HepG2 (cell line): ENCODE measurements around the gene BPIFB2. TPM values are rescaled to one million over a fixed set of nuclear protein-coding genes. Genes with fewer than 3 reads are reported as not detected.

Experiments used
- ATF1 ChIP-seq: IDR thresholded peaks from 2 replicates; pipeline ENCODE4 v1.6.1; 2016; ENCODE audit warnings: mild to moderate bottlenecking, control low read depth
- BRCA1 ChIP-seq: sonication (generic); formaldehyde crosslinking; IDR thresholded peaks from 2 replicates; pipeline ENCODE4 v1.4.0; 2020; ENCODE audit warnings: missing genetic modification reagents
- CREB1 ChIP-seq, 2 experiments: fragments of 450-650 bp in 1 of 2; IDR thresholded peaks; 2 replicates each; pipeline ENCODE4 v1.6.1; 2016 to 2017; ENCODE audit warnings: control low read depth in 1 of 2, mild to moderate bottlenecking in 1 of 2, missing compliant biosample characterization in 1 of 2, missing genetic modification characterization in 1 of 2
- ERF ChIP-seq: IDR thresholded peaks from 2 replicates; pipeline ENCODE4 v1.6.1; 2018; ENCODE audit warnings: missing biosample characterization, missing genetic modification reagents
- FOSL2 ChIP-seq: sonication (generic); formaldehyde crosslinking; IDR thresholded peaks from 2 replicates; pipeline ENCODE4 v1.4.0; 2020; ENCODE audit warnings: missing genetic modification reagents
- GLI4 ChIP-seq: sonication (generic); formaldehyde crosslinking; IDR thresholded peaks from 2 replicates; pipeline ENCODE4 v1.5.1; 2020; ENCODE audit warnings: missing genetic modification reagents, mild to moderate bottlenecking, moderate library complexity, borderline replicate concordance
- IKZF1 ChIP-seq: fragments of 450-650 bp; IDR thresholded peaks from 2 replicates; pipeline ENCODE4 v1.7.1; 2016
- ISX ChIP-seq: sonication (generic); formaldehyde crosslinking; conservative IDR thresholded peaks from 2 replicates; pipeline ENCODE4 v1.5.0; 2020; ENCODE audit warnings: missing genetic modification reagents
- JARID2 ChIP-seq: sonication (generic); formaldehyde crosslinking; IDR thresholded peaks from 2 replicates; pipeline ENCODE4 v1.8.1; 2023; ENCODE audit warnings: missing genetic modification reagents, inconsistent platforms; ENCODE audit not compliant: insufficient replicate concordance
- MED8 ChIP-seq: sonication (generic); formaldehyde crosslinking; IDR thresholded peaks from 2 replicates; pipeline ENCODE4 v1.8.1; 2023; ENCODE audit warnings: mild to moderate bottlenecking, missing genetic modification reagents; ENCODE audit not compliant: insufficient replicate concordance
- MIER2 ChIP-seq: IDR thresholded peaks from 2 replicates; pipeline ENCODE4 v1.6.1; 2016; ENCODE audit warnings: missing biosample characterization, missing genetic modification reagents
- NCOA1 ChIP-seq: sonication (generic); formaldehyde crosslinking; IDR thresholded peaks from 2 replicates; pipeline ENCODE4 v1.9.0; 2021; ENCODE audit warnings: missing genetic modification reagents
- NFE2L1 ChIP-seq: sonication (generic); formaldehyde crosslinking; IDR thresholded peaks from 2 replicates; pipeline ENCODE4 v1.4.0; 2020; ENCODE audit warnings: missing genetic modification reagents, mild to moderate bottlenecking, borderline replicate concordance
- NFRKB ChIP-seq: fragments of 450-650 bp; IDR thresholded peaks from 2 replicates; pipeline ENCODE4 v1.6.1; 2017
- PAX8 ChIP-seq: sonication (generic); formaldehyde crosslinking; IDR thresholded peaks from 2 replicates; pipeline ENCODE4 v1.8.0; 2022; ENCODE audit warnings: mild to moderate bottlenecking, missing genetic modification reagents, borderline replicate concordance
- PHB2 ChIP-seq: fragments of 450-650 bp; IDR thresholded peaks from 2 replicates; pipeline ENCODE4 v1.6.1; 2018; ENCODE audit not compliant: partially characterized antibody
- RARG ChIP-seq: sonication (generic); formaldehyde crosslinking; IDR thresholded peaks from 2 replicates; pipeline ENCODE4 v1.4.0; 2020; ENCODE audit warnings: low read depth, mild to moderate bottlenecking, missing genetic modification reagents
- RFX3 ChIP-seq: IDR thresholded peaks from 2 replicates; pipeline ENCODE4 v1.6.1; 2016; ENCODE audit warnings: missing biosample characterization, missing genetic modification reagents
- RFXAP ChIP-seq: sonication (generic); formaldehyde crosslinking; IDR thresholded peaks from 2 replicates; pipeline ENCODE4 v1.4.0; 2020; ENCODE audit warnings: missing genetic modification reagents, borderline replicate concordance
- SAFB2 ChIP-seq: sonication (generic); formaldehyde crosslinking; IDR thresholded peaks from 2 replicates; pipeline ENCODE4 v1.5.1; 2020; ENCODE audit warnings: missing genetic modification reagents, low read depth, mild to moderate bottlenecking, borderline replicate concordance
- SETDB1 ChIP-seq: sonication (generic); formaldehyde crosslinking; IDR thresholded peaks from 2 replicates; pipeline ENCODE4 v1.5.1; 2020; ENCODE audit warnings: missing genetic modification reagents, mild to moderate bottlenecking, borderline replicate concordance
- TCF12 ChIP-seq, 2 experiments: fragments of 450-650 bp in 1 of 2; sonication (generic) in 1 of 2; formaldehyde crosslinking in 1 of 2; IDR thresholded peaks; 2 replicates each; pipeline versions ENCODE4 v1.6.1 to v1.8.0; 2017 to 2022; ENCODE audit warnings: antibody characterized with exemption in 1 of 2, mild to moderate bottlenecking in 1 of 2, missing genetic modification reagents in 1 of 2, moderate library complexity in 1 of 2
- U2AF1 ChIP-seq: fragments of 200-400 bp; formaldehyde crosslinking; optimal IDR thresholded peaks from 2 replicates; pipeline ENCODE3; 2017; ENCODE audit warnings: mild to moderate bottlenecking, low read depth, low read length
- U2AF2 ChIP-seq: fragments of 200-400 bp; formaldehyde crosslinking; IDR thresholded peaks from 2 replicates; pipeline ENCODE4 v1.6.1; 2017; ENCODE audit warnings: low read depth, mild to moderate bottlenecking, low read length
- YY1 ChIP-seq: IDR thresholded peaks from 2 replicates; pipeline ENCODE4 v1.6.1; 2011; ENCODE audit warnings: low read length, low read depth, moderate library complexity, mild to moderate bottlenecking; ENCODE audit not compliant: insufficient read depth, insufficient replicate concordance
- ZC3H4 ChIP-seq: sonication (generic); formaldehyde crosslinking; IDR thresholded peaks from 2 replicates; pipeline ENCODE4 v1.4.0; 2020; ENCODE audit warnings: missing genetic modification reagents, borderline replicate concordance
- ZNF180 ChIP-seq: sonication (generic); formaldehyde crosslinking; IDR thresholded peaks from 2 replicates; pipeline ENCODE4 v1.4.0; 2020; ENCODE audit warnings: low read depth, missing genetic modification reagents, borderline replicate concordance
- ZNF724P ChIP-seq: sonication (generic); formaldehyde crosslinking; IDR thresholded peaks from 2 replicates; pipeline ENCODE4 v1.8.0; 2022; ENCODE audit warnings: missing genetic modification reagents, borderline replicate concordance
- ZNF747 ChIP-seq: sonication (generic); formaldehyde crosslinking; IDR thresholded peaks from 2 replicates; pipeline ENCODE4 v1.8.1; 2023; ENCODE audit warnings: missing genetic modification reagents, mild to moderate bottlenecking, borderline replicate concordance
- polyA plus RNA-seq, 8 experiments: library from polyadenylated mRNA; depleted of rRNA in 3 of 8; stranded (reverse) in 7 of 8; unstranded in 1 of 8; fragments of >200 nt; fragmentation: Illumina TruSeq in 4 of 8; extraction: Trizol in 4 of 8; gene quantifications; 2 replicates each; pipeline versions ENCODE4 v1.2.1 to v1.2.3, GENCODE V29; 2011 to 2016; ENCODE audit warnings: low read depth in 4 of 8, missing spikeins in 1 of 8, mixed read lengths in 1 of 8; ENCODE audit not compliant: insufficient read depth in 1 of 8
- total RNA-seq, 5 experiments: library from RNA; depleted of rRNA; stranded (reverse); fragments of >200 nt; fragmentation: Illumina TruSeq; extraction: Trizol; gene quantifications; 2 replicates each; pipeline ENCODE4 v1.2.3, GENCODE V29; 2016; ENCODE audit warnings: low read depth in 1 of 5
- TF ChIP-seq, protein P1 (sequence below): IDR thresholded peaks from 2 replicates; pipeline ENCODE4 v1.6.1; 2016

The BPIFB2 gene
- total and polyA plus RNA-seq, 2 of the 13 experiments (the other 11 are each of a cell fraction or from before 2014, with no cell fraction given) = 54.5 to 902 TPM

DNA sequence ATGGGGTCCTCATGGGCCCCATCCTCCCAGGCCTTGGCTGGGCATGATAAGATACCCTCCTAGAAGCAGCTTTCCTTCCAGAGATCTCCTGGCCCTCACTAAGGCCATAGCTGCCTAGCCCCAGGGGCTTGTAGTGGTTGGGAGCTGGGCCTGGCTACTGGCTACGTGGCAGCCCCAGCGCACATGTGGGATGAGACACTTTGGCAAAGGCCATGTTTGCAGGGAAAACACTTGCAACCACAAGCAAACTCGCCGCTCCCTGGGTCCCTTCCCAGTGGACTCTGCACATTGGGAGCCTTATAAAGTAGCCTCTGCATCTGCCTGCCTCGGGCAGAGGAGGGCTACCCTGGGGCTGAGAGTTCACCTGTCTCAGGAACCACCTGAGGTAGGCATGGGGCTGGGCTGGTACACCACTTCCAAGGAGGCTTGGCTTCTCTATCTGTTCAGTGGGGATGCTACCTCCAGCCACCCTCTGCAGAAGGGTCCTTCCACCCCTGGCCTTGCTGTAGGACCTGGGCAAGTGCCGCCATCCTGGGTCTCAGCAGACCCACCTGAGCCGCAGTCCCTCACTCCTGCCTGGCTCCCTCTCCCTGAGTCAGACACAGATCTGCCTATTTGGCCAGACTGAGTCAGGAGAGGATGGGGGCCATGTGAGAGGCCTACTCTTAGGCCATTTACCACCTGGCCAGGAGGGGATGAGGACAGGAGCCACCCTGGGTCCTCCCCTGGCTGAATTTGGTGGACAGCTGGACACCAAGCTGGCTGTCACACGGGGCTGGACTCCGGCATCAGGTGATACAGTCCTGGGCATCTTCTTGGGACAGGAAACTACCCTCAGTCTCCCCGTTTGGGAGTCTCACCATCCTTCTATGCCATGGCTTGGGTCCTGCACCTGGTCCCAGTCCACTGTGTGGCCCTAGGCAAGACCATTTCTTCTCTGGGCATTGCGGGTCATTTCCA is at the start of gene BPIFB2 (continued):
- no peak for TF ChIP-seq PHB2
- peak; percentile 90 for TF ChIP-seq JARID2 (CRISPR knock-in tag)
- TF ChIP-seq MED8 (CRISPR knock-in tag) = peak; percentile 84
- 0 out of 2 replicates have a peak, but pooled peaks have one; percentile 49 for TF ChIP-seq U2AF2
- TF ChIP-seq ZNF180 = no peak; the same call in 1 of the 2 replicates
- TF ChIP-seq ZC3H4 (CRISPR knock-in tag) = no peak; the same call in none of the 2 replicates
- peak; percentile 71 for TF ChIP-seq PAX8
- TF ChIP-seq NCOA1 = no peak
- TF ChIP-seq ATF1 = no peak
- no peak; the same call in 1 of the 2 replicates for TF ChIP-seq RARG (CRISPR knock-in tag)
- TF ChIP-seq BRCA1 (CRISPR knock-in tag) = no peak
- TF ChIP-seq CREB1 (IDR thresholded peaks at IDR 0.05) = no peak
- no peak; the same call in 1 of the 2 replicates for TF ChIP-seq CREB1 (CRISPR knock-in tag; IDR thresholded peaks at IDR 0.05)
- peak; percentile 81 for TF ChIP-seq FOSL2 (CRISPR knock-in tag)
- peak; percentile 73 for TF ChIP-seq SAFB2 (CRISPR knock-in tag)
- TF ChIP-seq RFXAP (CRISPR knock-in tag) = peak; percentile 67; the same call in 1 of the 2 replicates
- 0 out of 2 replicates have a peak, but pooled peaks have one; percentile 79 for TF ChIP-seq SETDB1 (CRISPR knock-in tag)
- TF ChIP-seq ISX = no peak
- no peak; the same call in none of the 2 replicates for TF ChIP-seq GLI4 (CRISPR knock-in tag)
- TF ChIP-seq TCF12 (IDR thresholded peaks at IDR 0.05) = no peak
- TF ChIP-seq TCF12 (CRISPR knock-in tag; IDR thresholded peaks at IDR 0.05) = peak; percentile 58; the same call in 1 of the 2 replicates
- TF ChIP-seq YY1 = peak; percentile 84
- no peak; the same call in 1 of the 2 replicates for TF ChIP-seq NFE2L1 (CRISPR knock-in tag)
- peak; percentile 54 for TF ChIP-seq MIER2 (CRISPR knock-in tag)
- peak; percentile 96; the same call in 1 of the 2 replicates for TF ChIP-seq ZNF747
- no peak for TF ChIP-seq NFRKB
- peak; percentile 92 for TF ChIP-seq ERF (CRISPR knock-in tag)
- TF ChIP-seq, protein P1, sequence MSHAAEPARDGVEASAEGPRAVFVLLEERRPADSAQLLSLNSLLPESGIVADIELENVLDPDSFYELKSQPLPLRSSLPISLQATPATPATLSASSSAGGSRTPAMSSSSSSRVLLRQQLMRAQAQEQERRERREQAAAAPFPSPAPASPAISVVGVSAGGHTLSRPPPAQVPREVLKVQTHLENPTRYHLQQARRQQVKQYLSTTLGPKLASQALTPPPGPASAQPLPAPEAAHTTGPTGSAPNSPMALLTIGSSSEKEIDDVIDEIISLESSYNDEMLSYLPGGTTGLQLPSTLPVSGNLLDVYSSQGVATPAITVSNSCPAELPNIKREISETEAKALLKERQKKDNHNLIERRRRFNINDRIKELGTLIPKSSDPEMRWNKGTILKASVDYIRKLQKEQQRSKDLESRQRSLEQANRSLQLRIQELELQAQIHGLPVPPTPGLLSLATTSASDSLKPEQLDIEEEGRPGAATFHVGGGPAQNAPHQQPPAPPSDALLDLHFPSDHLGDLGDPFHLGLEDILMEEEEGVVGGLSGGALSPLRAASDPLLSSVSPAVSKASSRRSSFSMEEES (CRISPR knock-in tag) = no peak; the same call in 1 of the 2 replicates
- TF ChIP-seq RFX3 (CRISPR knock-in tag) = 0 out of 2 replicates have a peak, but pooled peaks have one; percentile 42
- TF ChIP-seq ZNF724P (CRISPR knock-in tag) = no peak
- TF ChIP-seq U2AF1 = no peak
- no peak for TF ChIP-seq IKZF1
